Activated B cell treated with CpG ODN at 0.5 μM for 24 hours (primary cell): ENCODE results near the gene PCDHGA10. TPM values are rescaled to one million over a fixed set of nuclear protein-coding genes. Genes with fewer than 3 reads are reported as not detected.
"Not testable (repeated sequence)": the region's sequence is repeated elsewhere in the genome, so short reads cannot be mapped to it uniquely, and the experiment has no call there.

Source experiments
- ATAC-seq: fragments of 200-7000 bp; cut with Tn5 transposase; one replicate; pipeline ENCODE4 v1.10.0; 2021; ENCODE audit warnings: low read depth, mild to moderate bottlenecking, moderate library complexity
- CTCF ChIA-PET: fragments of 350-600 bp; sonication (Branson Sonifier 250); formaldehyde crosslinking; loops from one replicate; lab custom pipeline; 2021; ENCODE audit warnings: antibody characterized with exemption; lab: Charles Lee
- POLR2A ChIA-PET: fragments of 350-600 bp; sonication (Branson Sonifier 250); formaldehyde crosslinking; loops from one replicate; lab custom pipeline; 2021; ENCODE audit warnings: antibody characterized with exemption; lab: Charles Lee
- DNase-seq: peaks from one replicate; pipeline ENCODE4 v3.0.0; 2022
- H3K27ac Mint-ChIP-seq: one replicate; pipeline ENCODE4 v1.8.0; 2020; ENCODE audit warnings: mixed read lengths
- H3K27me3 Mint-ChIP-seq: one replicate; pipeline ENCODE4 v1.8.0; 2021; ENCODE audit warnings: mixed read lengths
- H3K36me3 Mint-ChIP-seq: one replicate; pipeline ENCODE4 v1.8.0; 2021; ENCODE audit warnings: low read depth, mixed read lengths
- H3K4me1 Mint-ChIP-seq: one replicate; pipeline ENCODE4 v1.8.0; 2021; ENCODE audit warnings: mixed read lengths
- H3K4me3 Mint-ChIP-seq: one replicate; pipeline ENCODE4 v1.8.0; 2020; ENCODE audit warnings: mild to moderate bottlenecking, mixed read lengths
- H3K9me3 Mint-ChIP-seq: one replicate; pipeline ENCODE4 v1.8.0; 2020; ENCODE audit warnings: mixed read lengths
- CTCF ChIP-seq: fragments of 200-600 bp; IDR thresholded peaks from one replicate; pipeline ENCODE4 v1.8.0; 2022; ENCODE audit warnings: antibody characterized with exemption, mild to moderate bottlenecking
- intact Hi-C: fragments of 100-400 bp; cut with micrococcal nuclease; formaldehyde crosslinking; loops from one replicate; pipeline ENCODE4 v1.15.1; 2024
- total RNA-seq: library from RNA; stranded (reverse); gene quantifications from 2 replicates; pipeline ENCODE4 v1.2.3, GENCODE V29; 2022

Gene PCDHGA10
- total RNA-seq, 1 donor from 2014 or later, result 1.3 TPM

GRCh38 chr5:141427783-141428426 is 15.1 kb downstream of the PCDHGA10 start:
- POLR2A ChIA-PET, result no interaction called here
- Mint-ChIP-seq H3K27ac (no peak overlapping the region), H3K27me3 (peaks cover 51% of the 10 kb centered on the region), H3K4me1 (peaks cover 16% of the 10 kb centered on the region), H3K9me3 (peaks cover 20% of the 10 kb centered on the region), H3K36me3 (peaks cover 5% of the 10 kb centered on the region), H3K4me3 (no peak overlapping the region)
- CTCF ChIA-PET, result interaction anchor here (0.7 to 1.4 kb wide), 2 partner anchors 11 to 85 kb away, joined by 3 read pairs; partner anchors contain the start of gene PCDHGB7
- DNase-seq (no peak), ATAC-seq (no peak)
- intact Hi-C loops, result no loop called here
- TF ChIP-seq CTCF, result no peak

- H3K27ac Mint-ChIP-seq, result peak within 1 kb of the TSS; percentile 76
- intact Hi-C loops, result loop anchor here (1.0 to 2.0 kb wide), 4 partner anchors 46 to 128 kb away; no protein-coding TSS in a partner anchor
- ATAC-seq (peak; percentile 86), DNase-seq (no peak)
- ChIA-PET POLR2A (interaction anchor here (1.0 to 1.9 kb wide), 4 partner anchors 81 to 134 kb away, joined by 3 to 8 read pairs (median 5); partner anchors contain the start of gene TAF7), CTCF (interaction anchor here (0.6 to 3.3 kb wide), 25 partner anchors 10 to 210 kb away, joined by 3 to 58 read pairs (median 4); partner anchors contain the start of genes PCDHB14, PCDHGA10, PCDHGA11 and PCDHGC3)
- H3K4me1 Mint-ChIP-seq, result peaks cover 16% of the 10 kb centered on the region
- TF ChIP-seq CTCF, result no peak
- H3K9me3 Mint-ChIP-seq, result peaks cover 19% of the 10 kb centered on the region
- H3K4me3 Mint-ChIP-seq, result peak within 1 kb of the TSS; percentile 80
- peaks cover 46% of the 10 kb centered on the region for H3K27me3 Mint-ChIP-seq
- peaks cover 7% of the 10 kb centered on the region for H3K36me3 Mint-ChIP-seq
Measured at GRCh38 chr5:141430332-141431113, 17.7 kb downstream of the PCDHGA10 start, which contains the start of gene PCDHGA12. TSS of gene PCDHGA12 (plus strand) at chr5:141430507. CDS start at chr5:141430760, 253 bp downstream.

GRCh38 chr5:141431286-141431685 is 18.5 kb downstream of the PCDHGA10 start:
- Mint-ChIP-seq H3K4me1 (peaks cover 16% of the 10 kb centered on the region), H3K36me3 (peaks cover 7% of the 10 kb centered on the region), H3K4me3 (peak overlapping the region; percentile 80), H3K27ac (peak overlapping the region; percentile 53), H3K27me3 (peaks cover 41% of the 10 kb centered on the region), H3K9me3 (peaks cover 19% of the 10 kb centered on the region)
- POLR2A ChIA-PET, result interaction anchor here (1.0 to 1.9 kb wide), 3 partner anchors 111 to 133 kb away, joined by 3 to 8 read pairs (median 7); partner anchors contain the start of gene TAF7
- TF ChIP-seq CTCF, result no peak
- CTCF ChIA-PET, result interaction anchor here (1.5 to 3.3 kb wide), 12 partner anchors 11 to 208 kb away, joined by 3 to 58 read pairs (median 10); partner anchors contain the start of genes PCDHB14, PCDHGA10, PCDHGA11 and TAF7
- intact Hi-C loops, result loop anchor here (2.0 kb wide), 2 partner anchors 46 to 82 kb away; no protein-coding TSS in a partner anchor
- ATAC-seq (peak; percentile 38), DNase-seq (no peak)

- Mint-ChIP-seq H3K4me1 (peaks cover 16% of the 10 kb centered on the region), H3K9me3 (peaks cover 19% of the 10 kb centered on the region), H3K27me3 (peaks cover 34% of the 10 kb centered on the region), H3K4me3 (peak overlapping the region; percentile 80)
- CTCF ChIA-PET, result interaction anchor here (2.4 to 2.8 kb wide), 3 partner anchors 19 to 132 kb away, joined by 11 to 58 read pairs (median 27); partner anchors contain the start of gene PCDHGA10
- POLR2A ChIA-PET, ATAC-seq, DNase-seq, H3K36me3 Mint-ChIP-seq, intact Hi-C loops, H3K27ac Mint-ChIP-seq: not testable (repeated sequence)
Measured at GRCh38 chr5:141432308-141432707, 19.5 kb downstream of the PCDHGA10 start.

GRCh38 chr5:141432726-141433125 is 19.9 kb downstream of the PCDHGA10 start:
- H3K4me1 Mint-ChIP-seq, result peaks cover 16% of the 10 kb centered on the region
- DNase-seq, CTCF ChIA-PET, H3K4me3 Mint-ChIP-seq, H3K27ac Mint-ChIP-seq, intact Hi-C loops, H3K36me3 Mint-ChIP-seq, ATAC-seq, POLR2A ChIA-PET: not testable (repeated sequence)
- H3K9me3 Mint-ChIP-seq, result peaks cover 19% of the 10 kb centered on the region
- peaks cover 30% of the 10 kb centered on the region for H3K27me3 Mint-ChIP-seq
